ENCODE measurements around the gene FAM3D.

Gene FAM3D

GRCh38 chr3:58617338-58617761 is 49.2 kb downstream of the FAM3D start:
- no peak overlapping the region for H3K27ac ChIP-seq

GRCh38 chr3:58613236-58614132 is 53.1 kb downstream of the FAM3D start:
- H3K27ac ChIP-seq = peak overlapping the region; percentile 27; the same call in 1 of the 2 replicates
- TF ChIP-seq CTCF (conservative IDR thresholded peaks at IDR 0.05) = no peak

More at GRCh38 chr3:58617338-58617761, 49.2 kb downstream of the FAM3D start:
- TF ChIP-seq CTCF (conservative IDR thresholded peaks at IDR 0.05) = no peak

GRCh38 chr3:58612830-58613229 is 53.7 kb downstream of the FAM3D start:
- peak overlapping the region; percentile 27; the same call in 1 of the 2 replicates for H3K27ac ChIP-seq
- no peak for TF ChIP-seq CTCF (conservative IDR thresholded peaks at IDR 0.05)

- no peak for TF ChIP-seq CTCF (conservative IDR thresholded peaks at IDR 0.05)
- peak overlapping the region; percentile 59; the same call in 1 of the 2 replicates for H3K27ac ChIP-seq
Measured at GRCh38 chr3:58609990-58610389, 56.6 kb downstream of the FAM3D start.

- no peak for TF ChIP-seq CTCF (conservative IDR thresholded peaks at IDR 0.05)
- H3K27ac ChIP-seq = peak overlapping the region; percentile 59
Measured at GRCh38 chr3:58608648-58609047, 57.9 kb downstream of the FAM3D start.

- H3K27ac ChIP-seq = no peak overlapping the region
- TF ChIP-seq CTCF (conservative IDR thresholded peaks at IDR 0.05) = no peak
Measured at GRCh38 chr3:58607816-58608215, 58.8 kb downstream of the FAM3D start.

- no peak for TF ChIP-seq CTCF (conservative IDR thresholded peaks at IDR 0.05)
- no peak overlapping the region for H3K27ac ChIP-seq
Measured at GRCh38 chr3:58606693-58607092, 59.9 kb downstream of the FAM3D start.
